ENCODE data around the gene PCED1A.

- TF ChIP-seq CTCF (IDR thresholded peaks at IDR 0.05; ENCODE audit: low read depth, low read length) (no peak), POLR2A (IDR thresholded peaks at IDR 0.05; ENCODE audit: extremely low read depth, insufficient read length) (no peak), MYC (IDR thresholded peaks at IDR 0.05; ENCODE audit: low read depth, low read length) (no peak)
- TF ChIP-seq, protein P1, sequence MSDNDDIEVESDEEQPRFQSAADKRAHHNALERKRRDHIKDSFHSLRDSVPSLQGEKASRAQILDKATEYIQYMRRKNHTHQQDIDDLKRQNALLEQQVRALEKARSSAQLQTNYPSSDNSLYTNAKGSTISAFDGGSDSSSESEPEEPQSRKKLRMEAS (IDR thresholded peaks at IDR 0.05; ENCODE audit: low read depth, low read length), result no peak
Measured at GRCh38 chr20:2875690-2876203, 35.3 kb upstream of the PCED1A start.

All from NB4 (cell line).